ENCODE measurements around the gene ACTC1.

ACTC1 gene

DNA sequence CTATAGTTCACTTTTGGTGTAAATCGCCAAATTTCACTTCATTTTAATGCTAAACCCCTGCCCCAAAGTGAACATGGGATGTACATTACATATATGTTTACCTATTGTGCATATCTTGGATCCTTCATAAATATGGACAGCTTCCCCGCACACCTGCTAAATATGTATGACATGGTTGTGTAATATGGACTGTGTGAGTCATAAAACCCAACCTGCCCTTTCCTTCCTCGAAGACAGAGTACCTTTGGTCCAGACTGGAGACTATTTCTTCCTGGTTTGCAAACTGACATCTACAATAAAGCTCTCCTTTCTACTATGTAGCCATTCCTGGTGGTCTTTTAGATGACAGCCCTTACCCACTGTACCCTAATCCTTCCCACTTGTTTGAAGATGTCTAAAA is 12.4 kb downstream of the ACTC1 start:
- Histone ChIP-seq H3K27me3 (ENCODE audit: insufficient read depth, low read length) (no peaks in the 10 kb centered on the region), H3K9ac (ENCODE audit: low read depth, low read length) (no peak overlapping the region), H3K36me3 (ENCODE audit: insufficient read depth, low read length) (no peaks in the 10 kb centered on the region), H3K4me3 (ENCODE audit: low read length) (no peak overlapping the region), H3K9me3 (ENCODE audit: insufficient read depth, low read depth, low read length) (no peaks in the 10 kb centered on the region), H3K4me1 (ENCODE audit: insufficient read depth, low read length) (no peaks in the 10 kb centered on the region), H3K27ac (ENCODE audit: low read depth, low read length) (no peak overlapping the region)
- WGBS = 89% methylated on average over 2 of the region's 3 CpGs

DNA sequence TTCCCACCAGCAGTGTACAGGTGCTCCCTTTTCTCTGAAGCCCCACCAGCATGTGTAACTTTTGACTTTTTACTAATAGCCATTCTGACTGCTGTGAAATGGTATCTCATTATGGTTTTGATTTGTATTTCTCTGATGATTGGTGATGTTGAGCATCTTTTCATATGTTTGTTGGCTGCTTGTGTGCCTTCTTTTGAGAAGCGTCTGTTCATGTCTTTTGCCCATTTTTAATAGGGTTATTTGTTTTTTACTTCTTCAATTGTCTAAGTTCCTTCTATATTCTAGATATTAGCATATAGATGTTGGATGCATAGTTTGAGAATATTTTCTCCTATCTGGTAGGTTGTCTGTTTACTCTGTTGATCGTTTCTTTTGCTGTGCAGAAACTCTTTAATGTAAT is 14.6 kb downstream of the ACTC1 start:
- H3K9ac ChIP-seq (ENCODE audit: low read depth, low read length) = no peak overlapping the region
- no peaks in the 10 kb centered on the region for H3K27me3 ChIP-seq (ENCODE audit: insufficient read depth, low read length)
- H3K4me1 ChIP-seq (ENCODE audit: insufficient read depth, low read length) = no peaks in the 10 kb centered on the region
- H3K27ac ChIP-seq (ENCODE audit: low read depth, low read length) = no peak overlapping the region
- no peaks in the 10 kb centered on the region for H3K36me3 ChIP-seq (ENCODE audit: insufficient read depth, low read length)
- H3K4me3 ChIP-seq (ENCODE audit: low read length) = no peak overlapping the region
- WGBS = 67% methylated on average over 1 of the region's 2 CpGs
- no peaks in the 10 kb centered on the region for H3K9me3 ChIP-seq (ENCODE audit: insufficient read depth, low read depth, low read length)

DNA sequence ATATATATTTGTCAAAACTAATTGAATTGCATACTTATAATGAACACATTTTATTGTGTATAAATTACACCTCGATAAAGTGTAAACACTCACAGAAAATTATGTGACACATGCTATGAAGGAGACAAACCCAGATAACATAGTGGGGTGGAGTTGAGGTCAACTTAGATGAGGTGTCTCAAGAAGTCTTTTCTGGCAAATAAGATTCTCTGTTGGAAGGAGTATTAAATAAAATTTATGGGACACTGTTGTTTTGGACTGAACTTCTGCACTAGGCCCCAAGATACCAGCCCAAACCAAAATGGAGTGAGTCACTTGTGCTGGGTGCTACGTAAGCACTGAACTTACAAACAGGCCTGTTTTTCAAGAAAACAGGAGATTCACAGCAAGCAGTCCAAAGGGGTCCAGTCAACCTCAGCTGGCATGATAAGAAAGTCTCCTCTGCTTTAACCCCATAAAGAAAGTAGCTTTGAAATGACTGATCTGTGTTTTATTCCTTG is 18.7 kb downstream of the ACTC1 start:
- no peaks in the 10 kb centered on the region for H3K36me3 ChIP-seq (ENCODE audit: insufficient read depth, low read length)
- H3K9me3 ChIP-seq (ENCODE audit: insufficient read depth, low read depth, low read length) = no peaks in the 10 kb centered on the region
- H3K27me3 ChIP-seq (ENCODE audit: insufficient read depth, low read length) = no peaks in the 10 kb centered on the region
- H3K27ac ChIP-seq (ENCODE audit: low read depth, low read length) = no peak overlapping the region
- H3K4me1 ChIP-seq (ENCODE audit: insufficient read depth, low read length) = peaks cover 6% of the 10 kb centered on the region; the same call in 1 of the 2 replicates
- no peak overlapping the region for H3K4me3 ChIP-seq (ENCODE audit: low read length)
- no peak overlapping the region for H3K9ac ChIP-seq (ENCODE audit: low read depth, low read length)
- WGBS = 85% methylated on average over 2 of the region's 2 CpGs

DNA sequence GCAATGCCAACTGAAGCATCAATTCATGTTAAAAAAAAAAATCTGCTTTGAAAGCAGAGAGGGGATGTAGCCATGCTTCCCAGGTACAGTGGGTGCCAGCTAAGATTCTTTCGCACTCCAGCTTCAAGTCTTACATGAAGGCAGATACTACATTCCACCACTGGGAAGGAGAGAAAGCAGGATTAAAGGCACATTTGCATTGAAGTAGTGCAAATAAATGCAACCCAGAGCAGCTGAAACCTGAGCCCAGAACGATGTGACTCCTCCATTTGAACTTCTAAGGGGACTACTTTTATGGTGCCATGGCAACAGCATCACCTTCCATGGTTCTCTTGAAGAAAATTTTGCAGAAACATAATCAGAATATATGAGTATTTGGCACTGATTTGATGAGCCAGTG is 21.4 kb downstream of the ACTC1 start:
- no peaks in the 10 kb centered on the region for H3K27me3 ChIP-seq (ENCODE audit: insufficient read depth, low read length)
- no peak overlapping the region for H3K27ac ChIP-seq (ENCODE audit: low read depth, low read length)
- no peak overlapping the region for H3K4me3 ChIP-seq (ENCODE audit: low read length)
- H3K9me3 ChIP-seq (ENCODE audit: insufficient read depth, low read depth, low read length) = no peaks in the 10 kb centered on the region
- H3K9ac ChIP-seq (ENCODE audit: low read depth, low read length) = no peak overlapping the region
- H3K36me3 ChIP-seq (ENCODE audit: insufficient read depth, low read length) = no peaks in the 10 kb centered on the region
- 54% methylated on average over 2 of the region's 2 CpGs for WGBS
- peaks cover 10% of the 10 kb centered on the region; the same call in 1 of the 2 replicates for H3K4me1 ChIP-seq (ENCODE audit: insufficient read depth, low read length)

DNA sequence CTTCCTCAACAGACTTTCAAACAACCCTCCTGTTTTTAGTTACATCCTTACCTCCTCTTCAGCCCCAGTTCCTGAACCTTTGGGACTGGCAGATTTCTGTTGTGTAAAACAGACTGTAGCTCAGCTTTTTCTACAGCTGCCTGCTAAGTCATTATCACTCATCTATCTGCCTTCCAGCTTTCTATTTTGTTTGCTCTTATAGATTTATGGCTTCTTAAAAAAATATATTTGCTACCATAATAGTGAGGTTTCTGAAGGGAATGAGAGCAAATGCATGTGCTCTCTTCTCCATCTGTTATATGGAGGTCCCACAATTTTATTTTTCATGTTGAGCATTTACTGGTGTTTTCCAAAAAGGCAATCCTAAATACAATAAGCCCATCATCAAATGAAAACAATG is 22.3 kb downstream of the ACTC1 start:
- Histone ChIP-seq H3K9ac (ENCODE audit: low read depth, low read length) (no peak overlapping the region), H3K4me1 (ENCODE audit: insufficient read depth, low read length) (peaks cover 10% of the 10 kb centered on the region; the same call in 1 of the 2 replicates), H3K27ac (ENCODE audit: low read depth, low read length) (no peak overlapping the region), H3K27me3 (ENCODE audit: insufficient read depth, low read length) (no peaks in the 10 kb centered on the region), H3K36me3 (ENCODE audit: insufficient read depth, low read length) (no peaks in the 10 kb centered on the region), H3K4me3 (ENCODE audit: low read length) (no peak overlapping the region), H3K9me3 (ENCODE audit: insufficient read depth, low read depth, low read length) (no peaks in the 10 kb centered on the region)

DNA sequence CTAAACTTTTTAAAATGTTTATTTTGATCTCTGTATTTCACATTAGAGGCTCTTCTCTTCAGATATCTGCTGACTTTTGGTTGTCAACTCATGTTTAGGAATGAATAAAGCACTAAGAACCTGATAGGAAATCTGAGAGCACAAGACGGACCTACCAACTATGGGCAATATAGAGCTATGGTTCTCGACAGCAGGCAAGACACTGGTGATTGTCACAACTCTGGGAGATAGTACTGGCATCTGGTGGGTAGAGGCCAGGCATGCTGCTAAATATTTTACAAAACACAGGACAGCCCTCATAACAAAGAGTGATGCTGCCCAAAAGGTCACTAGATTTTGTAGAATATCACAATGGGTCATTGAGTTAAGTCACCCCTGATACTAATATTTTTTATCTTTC is 23.0 kb downstream of the ACTC1 start:
- Histone ChIP-seq H3K27ac (ENCODE audit: low read depth, low read length) (no peak overlapping the region), H3K36me3 (ENCODE audit: insufficient read depth, low read length) (no peaks in the 10 kb centered on the region), H3K9me3 (ENCODE audit: insufficient read depth, low read depth, low read length) (no peaks in the 10 kb centered on the region), H3K27me3 (ENCODE audit: insufficient read depth, low read length) (no peaks in the 10 kb centered on the region), H3K4me1 (ENCODE audit: insufficient read depth, low read length) (peaks cover 10% of the 10 kb centered on the region; the same call in 1 of the 2 replicates), H3K9ac (ENCODE audit: low read depth, low read length) (no peak overlapping the region), H3K4me3 (ENCODE audit: low read length) (no peak overlapping the region)
- WGBS = 96% methylated on average over 2 of the region's 2 CpGs

DNA sequence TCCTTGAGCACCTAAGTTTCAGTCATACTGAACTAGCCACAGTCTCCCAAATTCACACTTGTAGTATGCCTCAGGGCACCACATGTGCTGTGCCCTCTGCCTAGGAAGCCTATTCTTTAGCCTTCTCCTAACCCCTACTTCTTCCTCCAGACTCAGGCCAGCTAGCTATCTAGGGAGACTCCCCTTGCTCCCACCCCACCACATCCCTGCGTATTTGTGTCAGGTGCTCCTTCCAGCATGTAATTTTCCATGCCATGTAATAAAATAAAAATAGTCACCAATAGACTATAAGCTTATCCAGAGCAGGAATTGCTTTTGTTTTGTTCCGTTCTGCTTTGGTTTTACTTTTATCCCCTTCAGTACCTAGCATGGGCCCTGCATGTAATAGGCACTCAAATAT is 25.6 kb downstream of the ACTC1 start:
- 92% methylated on average over 2 of the region's 2 CpGs for WGBS
- peaks cover 10% of the 10 kb centered on the region; the same call in 1 of the 2 replicates for H3K4me1 ChIP-seq (ENCODE audit: insufficient read depth, low read length)
- no peaks in the 10 kb centered on the region for H3K27me3 ChIP-seq (ENCODE audit: insufficient read depth, low read length)
- no peaks in the 10 kb centered on the region for H3K36me3 ChIP-seq (ENCODE audit: insufficient read depth, low read length)
- H3K27ac ChIP-seq (ENCODE audit: low read depth, low read length) = no peak overlapping the region
- no peak overlapping the region for H3K4me3 ChIP-seq (ENCODE audit: low read length)
- H3K9me3 ChIP-seq (ENCODE audit: insufficient read depth, low read depth, low read length) = no peaks in the 10 kb centered on the region
- H3K9ac ChIP-seq (ENCODE audit: low read depth, low read length) = no peak overlapping the region

DNA sequence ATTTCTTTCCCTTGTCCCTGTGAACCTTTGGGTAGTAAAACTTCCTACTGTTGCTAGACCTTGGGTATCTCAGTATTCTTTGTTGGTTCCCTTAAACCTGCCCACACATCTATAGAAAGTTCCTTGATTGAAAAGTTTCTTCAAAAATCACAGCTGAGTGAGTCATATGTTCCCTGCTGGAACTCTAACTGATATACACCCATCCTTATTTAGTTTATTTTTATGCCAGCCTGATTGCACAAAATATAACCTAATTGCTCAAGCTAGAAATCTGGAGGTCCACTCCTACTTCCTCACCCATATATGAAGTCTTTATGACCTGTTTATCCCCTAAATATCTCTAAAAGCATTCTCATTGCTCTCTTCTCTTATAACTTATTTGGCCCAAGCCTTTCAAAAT is 26.8 kb downstream of the ACTC1 start:
- Histone ChIP-seq H3K4me1 (ENCODE audit: insufficient read depth, low read length) (0 out of 2 replicates have a peak, but pooled peaks cover 4% of the 10 kb centered on the region), H3K27ac (ENCODE audit: low read depth, low read length) (no peak overlapping the region), H3K9ac (ENCODE audit: low read depth, low read length) (no peak overlapping the region), H3K27me3 (ENCODE audit: insufficient read depth, low read length) (no peaks in the 10 kb centered on the region), H3K36me3 (ENCODE audit: insufficient read depth, low read length) (no peaks in the 10 kb centered on the region), H3K4me3 (ENCODE audit: low read length) (no peak overlapping the region), H3K9me3 (ENCODE audit: insufficient read depth, low read depth, low read length) (no peaks in the 10 kb centered on the region)

DNA sequence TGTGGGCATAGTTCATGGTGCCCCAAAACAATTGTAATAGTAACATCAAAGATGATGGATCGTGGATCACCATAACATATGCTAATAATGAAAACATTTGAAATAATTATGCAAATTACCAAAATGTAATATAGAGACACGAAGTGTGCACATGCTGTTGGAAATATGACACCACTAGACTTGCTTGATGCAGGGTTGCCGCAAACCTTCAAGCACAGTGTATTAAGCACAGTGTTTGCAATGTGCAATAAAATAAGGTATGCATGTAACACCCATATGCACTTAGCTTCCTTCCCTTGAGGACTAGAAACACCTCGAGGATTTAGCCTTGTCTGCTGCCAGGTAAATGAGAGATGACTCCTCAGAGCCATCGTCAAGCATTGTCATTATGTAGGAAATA is 29.6 kb downstream of the ACTC1 start:
- no peaks in the 10 kb centered on the region for H3K36me3 ChIP-seq (ENCODE audit: insufficient read depth, low read length)
- H3K4me1 ChIP-seq (ENCODE audit: insufficient read depth, low read length) = 0 out of 2 replicates have a peak, but pooled peaks cover 4% of the 10 kb centered on the region
- H3K27me3 ChIP-seq (ENCODE audit: insufficient read depth, low read length) = no peaks in the 10 kb centered on the region
- no peak overlapping the region for H3K9ac ChIP-seq (ENCODE audit: low read depth, low read length)
- no peak overlapping the region for H3K27ac ChIP-seq (ENCODE audit: low read depth, low read length)
- no peaks in the 10 kb centered on the region for H3K9me3 ChIP-seq (ENCODE audit: insufficient read depth, low read depth, low read length)
- WGBS = 89% methylated on average over 4 of the region's 5 CpGs
- H3K4me3 ChIP-seq (ENCODE audit: low read length) = no peak overlapping the region

DNA sequence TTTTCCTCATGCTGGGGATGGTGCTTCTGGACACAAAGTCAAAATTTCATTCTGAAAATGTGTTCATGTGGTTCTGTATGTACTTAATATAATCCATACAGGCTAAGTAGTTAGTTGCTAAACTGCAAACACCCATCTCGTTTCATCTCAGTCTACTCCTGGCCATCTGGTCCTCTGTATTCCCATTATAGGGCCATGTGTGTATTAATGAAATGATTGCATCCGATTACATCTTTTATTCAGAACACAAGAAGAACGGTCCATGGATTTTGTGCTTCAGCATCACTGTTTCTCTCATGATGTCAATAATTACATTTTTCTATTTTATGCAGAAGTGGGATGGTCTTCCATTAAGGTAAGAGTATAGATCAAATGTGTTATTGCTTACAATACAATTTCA is 34.4 kb downstream of the ACTC1 start:
- Histone ChIP-seq H3K4me1 (ENCODE audit: insufficient read depth, low read length) (peaks cover 4% of the 10 kb centered on the region), H3K27me3 (ENCODE audit: insufficient read depth, low read length) (peaks cover 33% of the 10 kb centered on the region), H3K9ac (ENCODE audit: low read depth, low read length) (no peak overlapping the region), H3K27ac (ENCODE audit: low read depth, low read length) (no peak overlapping the region), H3K36me3 (ENCODE audit: insufficient read depth, low read length) (no peaks in the 10 kb centered on the region), H3K9me3 (ENCODE audit: insufficient read depth, low read depth, low read length) (no peaks in the 10 kb centered on the region), H3K4me3 (ENCODE audit: low read length) (no peak overlapping the region)
- WGBS = 50% methylated on average over 2 of the region's 3 CpGs

DNA sequence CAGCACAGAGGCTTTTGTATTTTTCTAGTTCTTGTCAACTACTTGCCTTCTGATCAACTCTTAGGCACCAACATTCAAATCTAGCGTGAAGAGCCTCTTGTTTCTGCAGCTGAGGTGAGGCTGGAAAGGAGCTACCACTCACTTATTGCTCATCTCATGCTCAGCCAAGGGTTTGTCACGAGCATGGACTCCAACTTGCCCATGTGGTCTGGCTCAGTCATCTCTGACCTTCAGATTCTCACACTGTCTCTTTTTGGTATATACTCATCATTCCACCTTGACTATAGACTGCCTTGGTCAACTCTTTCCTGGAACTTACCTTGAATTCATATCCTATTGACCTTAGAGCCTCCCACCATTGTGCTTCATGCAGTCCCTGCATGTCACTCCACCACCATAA is 35.4 kb downstream of the ACTC1 start:
- Histone ChIP-seq H3K4me1 (ENCODE audit: insufficient read depth, low read length) (peaks cover 4% of the 10 kb centered on the region), H3K36me3 (ENCODE audit: insufficient read depth, low read length) (no peaks in the 10 kb centered on the region), H3K4me3 (ENCODE audit: low read length) (no peak overlapping the region), H3K9ac (ENCODE audit: low read depth, low read length) (no peak overlapping the region), H3K27me3 (ENCODE audit: insufficient read depth, low read length) (peaks cover 43% of the 10 kb centered on the region), H3K9me3 (ENCODE audit: insufficient read depth, low read depth, low read length) (no peaks in the 10 kb centered on the region), H3K27ac (ENCODE audit: low read depth, low read length) (no peak overlapping the region)
- WGBS = 67% methylated on average over 2 of the region's 2 CpGs

DNA sequence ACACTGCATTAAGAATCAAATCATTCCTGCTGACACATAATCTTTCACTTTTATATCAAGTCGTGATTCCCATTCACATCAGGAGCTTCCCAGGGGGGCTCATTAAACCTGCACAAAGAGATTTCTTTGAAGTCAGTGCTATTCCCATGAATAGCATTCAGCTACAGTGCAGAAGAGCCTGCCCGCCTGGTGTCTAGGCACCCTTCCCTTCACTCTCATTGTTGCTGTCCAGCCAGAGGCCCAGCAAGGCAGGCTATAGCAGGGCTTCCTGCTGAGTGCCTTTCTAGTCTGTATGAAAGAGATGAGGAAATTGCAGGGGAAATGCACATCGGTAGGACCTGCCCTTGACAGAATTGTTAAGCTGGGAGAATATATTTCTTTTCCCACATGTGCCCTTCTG is 36.0 kb downstream of the ACTC1 start:
- 46% methylated on average over 3 of the region's 3 CpGs for WGBS
- H3K27me3 ChIP-seq (ENCODE audit: insufficient read depth, low read length) = peaks cover 49% of the 10 kb centered on the region

More for the DNA sequence above, 36.0 kb downstream of the ACTC1 start:
- Histone ChIP-seq H3K4me3 (ENCODE audit: low read length) (no peak overlapping the region), H3K9ac (ENCODE audit: low read depth, low read length) (no peak overlapping the region), H3K27ac (ENCODE audit: low read depth, low read length) (no peak overlapping the region), H3K9me3 (ENCODE audit: insufficient read depth, low read depth, low read length) (no peaks in the 10 kb centered on the region), H3K4me1 (ENCODE audit: insufficient read depth, low read length) (peaks cover 4% of the 10 kb centered on the region), H3K36me3 (ENCODE audit: insufficient read depth, low read length) (no peaks in the 10 kb centered on the region)
